NCI-H446 (cell line): ENCODE results near the gene CYB561A3.

ENCODE experiments used
- DNase-seq, 2 experiments: peaks; one replicate each; lab custom pipeline; 2025; lab: John Stamatoyannopoulos, UW

The CYB561A3 gene

GRCh38 chr11:61325649-61326414 is 35.9 kb downstream of the CYB561A3 start:
- peak in 1 of 2 experiments; percentile 43 for DNase-seq

- no peak for DNase-seq
Observed at GRCh38 chr11:61315260-61315659, 46.4 kb downstream of the CYB561A3 start.

GRCh38 chr11:61310749-61311148 is 50.9 kb downstream of the CYB561A3 start:
- no peak for DNase-seq

DNA sequence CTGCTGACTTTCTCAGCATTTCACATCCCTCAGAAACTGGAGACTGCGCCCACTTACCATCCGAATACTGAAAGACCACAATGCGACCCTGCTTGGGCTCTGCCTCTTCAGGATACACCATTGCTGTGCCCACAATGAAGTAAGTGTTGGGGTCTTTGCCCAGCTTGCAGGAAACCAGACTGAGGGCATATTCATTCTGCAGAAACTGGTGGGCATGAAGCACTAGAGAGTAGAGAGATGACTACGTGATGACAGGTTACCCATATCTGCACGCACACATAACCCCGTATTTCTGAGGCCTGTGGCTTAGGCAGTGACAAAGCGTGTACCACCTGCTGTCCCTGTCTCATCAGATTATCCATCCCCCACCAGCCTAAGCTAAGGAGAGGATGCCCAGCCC is 51.9 kb downstream of the CYB561A3 start:
- DNase-seq, result no peak

DNA sequence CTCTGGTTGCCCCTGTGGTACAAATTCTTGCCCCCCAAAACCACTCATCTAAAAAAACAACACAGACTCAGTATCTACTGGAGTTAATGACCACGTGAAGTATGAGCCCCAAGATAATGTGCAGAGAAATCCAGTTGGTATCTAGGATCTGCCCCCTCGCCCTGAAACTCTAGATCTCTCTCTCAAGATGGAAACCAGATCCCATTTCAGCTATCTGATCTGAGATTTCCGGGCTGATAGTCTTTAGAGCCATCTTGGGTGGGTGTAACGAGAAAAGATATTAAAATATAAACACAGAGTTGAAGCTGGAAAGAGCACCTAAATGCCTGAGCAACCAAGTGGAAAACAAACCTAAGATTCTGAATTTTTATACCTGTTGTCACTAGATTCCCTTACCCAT is 52.5 kb downstream of the CYB561A3 start:
- no peak for DNase-seq

GRCh38 chr11:61307354-61307753 is 54.3 kb downstream of the CYB561A3 start:
- DNase-seq, result no peak

GRCh38 chr11:61306221-61306620 is 55.5 kb downstream of the CYB561A3 start:
- DNase-seq, result no peak

- DNase-seq, result no peak
Observed at GRCh38 chr11:61305417-61305816, 56.3 kb downstream of the CYB561A3 start.

- no peak for DNase-seq
Observed at GRCh38 chr11:61303725-61304124, 58.0 kb downstream of the CYB561A3 start.

DNA sequence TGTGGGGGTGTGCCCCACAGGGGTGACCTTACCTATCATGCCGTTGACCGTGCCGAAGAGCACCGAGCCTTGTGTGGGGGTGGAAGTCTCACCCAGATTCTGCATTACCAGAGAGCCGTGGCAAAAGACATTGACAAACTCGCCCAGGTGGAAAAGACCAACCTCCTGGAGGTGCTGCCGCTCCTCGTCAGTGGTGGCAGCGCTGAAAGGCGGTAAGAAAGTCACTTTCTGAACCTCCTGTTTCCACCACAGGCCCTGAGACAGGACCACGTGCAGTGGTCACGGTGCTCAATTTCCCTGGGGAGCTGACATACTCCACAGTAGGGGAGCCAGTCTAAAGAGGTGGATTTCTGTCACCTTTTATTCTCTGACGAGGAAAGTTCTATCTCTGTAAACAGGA is 59.1 kb downstream of the CYB561A3 start:
- no peak for DNase-seq
